BLaER1 treated with 17β-estradiol and CSF1 and Interleukin-3, amounts not matched to agents 10 nM and 100 nM (cell line): ENCODE results near the gene RAI14.
"Not testable (repeated sequence)": the region's sequence is repeated elsewhere in the genome, so short reads cannot be mapped to it uniquely, and the experiment has no call there.

ENCODE experiments used
- H3K27ac ChIP-seq, 11 experiments: shearing (Covaris generic); formaldehyde crosslinking; 2 replicates each; pipeline ENCODE4 v1.8.1; 2022
- H3K27me3 ChIP-seq, 11 experiments: shearing (Covaris generic); formaldehyde crosslinking; 2 replicates each; pipeline ENCODE4 v1.8.1; 2022
- H3K36me3 ChIP-seq, 11 experiments: shearing (Covaris generic); formaldehyde crosslinking; 2 replicates each; pipeline ENCODE4 v1.8.1; 2022
- H3K4me1 ChIP-seq, 10 experiments: shearing (Covaris generic); formaldehyde crosslinking; 2 replicates each; pipeline ENCODE4 v1.8.1; 2022
- H3K4me2 ChIP-seq, 11 experiments: shearing (Covaris generic); formaldehyde crosslinking; 2 replicates each; pipeline ENCODE4 v1.8.1; 2022
- H3K4me3 ChIP-seq, 10 experiments: shearing (Covaris generic); formaldehyde crosslinking; 2 replicates each; pipeline ENCODE4 v1.8.1; 2022
- H3K9ac ChIP-seq, 11 experiments: shearing (Covaris generic); formaldehyde crosslinking; 2 replicates each; pipeline ENCODE4 v1.8.1; 2022
- H3K9me3 ChIP-seq, 11 experiments: shearing (Covaris generic); formaldehyde crosslinking; replicated peaks in 1 of 11; 2 replicates each; pipeline ENCODE4 v1.8.1; 2022
- H4K20me1 ChIP-seq, 11 experiments: shearing (Covaris generic); formaldehyde crosslinking; 2 replicates each; pipeline ENCODE4 v1.8.1; 2022
- Cebpa-rat ChIP-seq, 11 experiments: shearing (Covaris generic); IDR thresholded peaks; 2 replicates each; pipeline ENCODE4 v1.8.1; 2022

The RAI14 gene

DNA sequence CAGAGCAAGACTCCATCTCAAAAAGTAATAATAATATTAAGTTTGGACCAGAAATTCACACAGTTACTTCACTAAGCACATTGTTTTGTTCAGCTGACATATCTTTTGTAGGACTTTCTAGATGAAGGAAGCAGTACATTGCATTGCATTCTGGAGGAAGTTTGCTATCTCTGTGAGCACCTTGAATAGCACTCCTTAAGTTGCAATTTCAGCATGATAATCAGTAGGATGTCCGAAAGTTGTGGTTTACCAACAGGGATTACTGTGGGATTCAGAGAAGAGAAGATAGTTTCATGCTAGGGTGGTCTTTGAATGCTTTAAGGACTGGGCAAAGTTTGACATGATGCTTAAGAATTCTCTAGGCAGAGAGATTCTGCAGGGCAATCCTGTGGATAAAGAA lies 164.5 kb downstream of the RAI14 start:
- no peaks in the 10 kb centered on the region for H3K27me3 ChIP-seq
- TF ChIP-seq Cebpa-rat (IDR thresholded peaks at IDR 0.05) = no peak
- 0 out of 22 replicates have a peak, but pooled peaks cover 0 to 7% (median 0%) of the 10 kb centered on the region in 11 experiments for H3K9me3 ChIP-seq
- H3K4me3 ChIP-seq = no peak overlapping the region
- H3K4me2 ChIP-seq = no peak overlapping the region
- no peak overlapping the region for H3K27ac ChIP-seq
- H3K36me3 ChIP-seq = peaks cover 34 to 88% (median 56%) of the 10 kb centered on the region in 11 experiments
- H3K4me1 ChIP-seq = no peaks in the 10 kb centered on the region
- H3K9ac ChIP-seq = no peak overlapping the region
- no peaks in the 10 kb centered on the region for H4K20me1 ChIP-seq

DNA sequence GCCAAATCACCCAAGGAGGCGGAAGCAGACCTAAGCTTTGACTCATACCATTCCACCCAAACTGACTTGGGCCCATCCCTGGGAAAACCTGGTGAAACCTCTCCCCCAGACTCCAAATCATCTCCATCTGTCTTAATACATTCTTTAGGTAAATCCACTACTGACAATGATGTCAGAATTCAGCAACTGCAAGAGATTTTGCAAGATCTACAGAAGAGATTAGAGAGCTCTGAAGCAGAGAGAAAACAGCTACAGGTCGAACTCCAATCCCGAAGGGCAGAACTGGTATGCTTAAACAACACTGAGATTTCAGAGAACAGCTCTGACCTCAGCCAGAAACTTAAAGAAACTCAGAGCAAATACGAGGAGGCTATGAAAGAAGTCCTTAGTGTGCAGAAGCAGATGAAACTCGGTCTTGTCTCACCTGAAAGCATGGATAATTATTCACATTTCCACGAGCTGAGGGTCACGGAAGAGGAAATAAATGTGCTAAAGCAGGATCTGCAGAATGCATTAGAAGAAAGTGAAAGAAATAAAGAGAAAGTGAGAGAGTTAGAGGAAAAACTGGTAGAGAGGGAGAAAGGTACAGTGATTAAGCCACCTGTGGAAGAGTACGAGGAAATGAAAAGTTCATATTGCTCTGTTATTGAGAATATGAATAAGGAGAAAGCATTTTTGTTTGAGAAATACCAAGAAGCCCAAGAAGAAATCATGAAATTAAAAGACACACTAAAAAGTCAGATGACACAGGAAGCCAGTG lies 167.0 kb downstream of the RAI14 start:
- no peaks in the 10 kb centered on the region for H4K20me1 ChIP-seq
- H3K9ac ChIP-seq = no peak overlapping the region
- H3K36me3 ChIP-seq = peaks cover 53 to 94% (median 78%) of the 10 kb centered on the region in 11 experiments
- H3K4me2 ChIP-seq = no peak overlapping the region
- 0 out of 22 replicates have a peak, but pooled peaks cover 0 to 7% (median 0%) of the 10 kb centered on the region in 11 experiments for H3K9me3 ChIP-seq
- no peaks in the 10 kb centered on the region for H3K27me3 ChIP-seq
- no peak for TF ChIP-seq Cebpa-rat (IDR thresholded peaks at IDR 0.05)
- no peak overlapping the region for H3K27ac ChIP-seq
- H3K4me1 ChIP-seq = no peaks in the 10 kb centered on the region
- no peak overlapping the region for H3K4me3 ChIP-seq

DNA sequence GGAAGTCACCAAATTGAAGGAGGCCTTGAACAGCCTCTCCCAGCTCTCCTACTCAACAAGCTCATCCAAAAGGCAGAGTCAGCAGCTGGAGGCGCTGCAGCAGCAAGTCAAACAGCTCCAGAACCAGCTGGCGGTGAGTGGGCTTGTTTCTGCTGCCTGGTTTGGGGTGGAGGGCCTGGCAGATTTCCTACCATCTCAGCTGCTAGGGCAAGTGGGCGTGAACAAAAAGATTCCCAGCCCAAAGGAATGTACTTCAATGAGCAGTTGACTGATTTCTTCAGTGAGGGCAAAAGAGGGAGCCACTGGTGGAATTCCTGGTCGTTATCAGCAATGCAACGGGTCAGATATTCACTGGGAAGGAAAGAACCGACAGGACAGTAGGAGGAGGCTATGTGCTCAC lies 170.2 kb downstream of the RAI14 start:
- no peak overlapping the region for H3K27ac ChIP-seq
- H3K36me3 ChIP-seq = peaks cover 72 to 94% (median 81%) of the 10 kb centered on the region in 11 experiments
- 0 out of 22 replicates have a peak, but pooled peaks cover 0 to 7% (median 0%) of the 10 kb centered on the region in 11 experiments for H3K9me3 ChIP-seq
- H3K4me3 ChIP-seq = no peak overlapping the region
- H3K4me1 ChIP-seq = no peaks in the 10 kb centered on the region
- no peaks in the 10 kb centered on the region for H3K27me3 ChIP-seq
- H3K4me2 ChIP-seq = no peak overlapping the region
- no peak overlapping the region for H3K9ac ChIP-seq
- TF ChIP-seq Cebpa-rat (IDR thresholded peaks at IDR 0.05) = no peak
- H4K20me1 ChIP-seq = no peaks in the 10 kb centered on the region

DNA sequence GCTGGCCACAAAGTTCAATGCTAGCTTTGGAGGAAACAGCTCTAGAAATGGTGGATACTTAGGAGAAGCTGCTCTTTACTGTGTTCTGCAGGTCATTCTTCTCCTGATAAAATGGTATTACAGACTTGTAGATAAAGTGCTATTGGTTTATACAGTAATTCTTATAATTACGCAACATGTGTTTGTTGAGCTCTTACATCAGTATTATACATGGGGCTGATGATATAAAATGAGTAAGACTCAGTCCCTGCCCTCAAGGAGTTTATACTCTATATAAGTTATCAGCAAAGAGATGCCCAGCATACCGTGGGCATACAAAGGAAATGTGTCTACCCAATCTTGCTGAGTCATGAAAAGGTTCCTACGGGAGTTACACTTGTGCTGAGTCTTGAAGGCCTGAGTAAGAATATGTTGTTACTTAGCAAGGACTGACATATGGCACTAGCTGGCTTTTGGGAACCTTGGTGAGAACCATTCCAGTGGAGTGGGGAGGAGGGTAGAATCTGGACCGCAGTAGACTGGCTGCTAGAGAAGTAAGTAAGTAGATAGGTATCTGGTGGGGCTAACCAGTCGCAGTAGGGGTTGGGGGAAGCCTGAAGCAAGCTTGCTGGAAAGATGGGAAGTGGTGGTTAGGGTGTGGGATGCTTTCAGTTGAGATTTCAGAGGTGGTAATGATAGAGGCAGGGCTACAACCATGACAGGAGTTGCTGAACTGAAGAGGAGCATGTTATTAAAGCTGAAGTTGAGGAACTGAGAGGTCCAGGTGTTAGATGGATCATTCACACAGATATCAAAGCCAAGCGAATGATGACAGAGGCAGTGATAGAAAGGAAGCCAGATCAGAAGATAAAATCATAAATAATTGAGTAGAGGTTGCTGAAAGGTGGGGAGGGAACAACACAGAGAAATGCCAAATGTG lies 171.7 kb downstream of the RAI14 start:
- Histone ChIP-seq H3K36me3 (peaks cover 68 to 98% (median 87%) of the 10 kb centered on the region in 11 experiments), H3K9ac (no peak overlapping the region), H3K9me3 (0 out of 22 replicates have a peak, but pooled peaks cover 0 to 7% (median 0%) of the 10 kb centered on the region in 11 experiments), H3K4me1 (no peaks in the 10 kb centered on the region), H4K20me1 (no peaks in the 10 kb centered on the region), H3K4me3 (no peak overlapping the region), H3K27ac (no peak overlapping the region), H3K4me2 (no peak overlapping the region), H3K27me3 (no peaks in the 10 kb centered on the region)
- TF ChIP-seq Cebpa-rat (IDR thresholded peaks at IDR 0.05) = peak in 5 of 11 experiments; percentile 17 to 66 (median 44); a peak in 5 of 22 replicates

DNA sequence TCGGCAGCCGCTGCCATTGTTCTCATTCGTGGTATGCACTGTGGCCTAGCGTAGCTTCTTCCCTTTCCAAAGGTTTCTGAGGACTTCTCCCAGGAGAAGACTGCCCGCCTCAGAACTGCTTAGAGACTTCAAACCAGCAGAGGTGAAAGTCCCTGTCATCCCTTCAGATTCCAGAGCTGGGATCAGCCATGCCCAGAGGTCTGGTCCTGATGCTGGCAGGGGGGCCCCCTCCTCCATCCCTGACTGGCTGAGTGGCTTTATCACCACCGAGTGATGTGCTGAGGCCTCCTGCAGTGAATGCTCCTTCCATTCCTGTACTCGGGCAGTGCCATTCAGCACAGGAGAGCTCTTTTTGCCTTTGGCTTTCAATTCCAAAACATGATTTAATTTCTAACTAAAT lies 174.7 kb downstream of the RAI14 start:
- not testable (repeated sequence) for H3K9me3 ChIP-seq, H3K9ac ChIP-seq, H4K20me1 ChIP-seq, H3K4me3 ChIP-seq, H3K4me2 ChIP-seq, H3K4me1 ChIP-seq, H3K27ac ChIP-seq, H3K27me3 ChIP-seq
- H3K36me3 ChIP-seq = peaks cover 39 to 77% (median 63%) of the 10 kb centered on the region in 11 experiments

DNA sequence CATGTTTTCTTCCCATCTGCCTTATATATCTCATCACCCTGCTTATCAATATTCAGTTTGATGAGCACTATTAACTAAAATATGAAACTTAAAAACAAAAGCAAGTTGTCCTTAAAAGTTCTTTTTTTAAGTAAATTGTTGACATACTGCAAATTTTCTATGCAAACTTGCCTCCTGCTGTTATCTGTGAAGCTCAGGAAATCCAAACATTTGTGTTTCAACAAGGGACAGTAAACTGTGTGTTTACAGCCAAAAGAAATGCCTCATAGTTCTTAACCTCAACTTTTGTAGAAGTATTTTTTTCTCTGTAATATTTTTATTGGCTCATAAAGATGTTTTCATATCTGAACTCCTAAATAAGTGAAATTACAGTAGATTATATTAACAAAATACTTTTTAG lies 175.2 kb downstream of the RAI14 start:
- H3K27ac ChIP-seq = no peak overlapping the region
- no peak overlapping the region for H3K4me3 ChIP-seq
- peaks cover 36 to 72% (median 59%) of the 10 kb centered on the region in 11 experiments for H3K36me3 ChIP-seq

DNA sequence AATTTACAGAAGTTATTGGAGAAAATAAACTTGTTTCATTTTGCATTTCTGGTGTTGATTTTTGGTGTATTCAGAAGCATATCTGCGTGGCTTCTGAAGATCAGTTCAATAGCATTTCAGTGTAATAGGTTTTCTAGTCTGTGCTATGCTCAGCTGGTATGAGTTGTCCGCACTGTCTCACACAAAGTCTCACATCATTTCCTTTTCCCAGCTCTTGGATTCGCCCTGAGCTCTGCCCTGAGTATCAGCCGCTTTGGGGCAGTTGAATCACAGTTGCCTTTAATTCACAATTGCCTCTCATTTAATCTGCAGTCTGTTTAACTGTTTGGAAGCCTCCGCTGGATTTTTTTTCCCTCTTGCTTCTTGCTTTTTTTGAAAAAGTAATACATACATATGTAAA lies 176.4 kb downstream of the RAI14 start:
- TF ChIP-seq Cebpa-rat (IDR thresholded peaks at IDR 0.05) = no peak

More for the DNA sequence above, 175.2 kb downstream of the RAI14 start:
- Histone ChIP-seq H4K20me1 (no peaks in the 10 kb centered on the region), H3K9ac (no peak overlapping the region), H3K27me3 (no peaks in the 10 kb centered on the region), H3K4me1 (no peaks in the 10 kb centered on the region), H3K9me3 (no peaks in the 10 kb centered on the region), H3K4me2 (no peak overlapping the region)
- no peak for TF ChIP-seq Cebpa-rat (IDR thresholded peaks at IDR 0.05)

DNA sequence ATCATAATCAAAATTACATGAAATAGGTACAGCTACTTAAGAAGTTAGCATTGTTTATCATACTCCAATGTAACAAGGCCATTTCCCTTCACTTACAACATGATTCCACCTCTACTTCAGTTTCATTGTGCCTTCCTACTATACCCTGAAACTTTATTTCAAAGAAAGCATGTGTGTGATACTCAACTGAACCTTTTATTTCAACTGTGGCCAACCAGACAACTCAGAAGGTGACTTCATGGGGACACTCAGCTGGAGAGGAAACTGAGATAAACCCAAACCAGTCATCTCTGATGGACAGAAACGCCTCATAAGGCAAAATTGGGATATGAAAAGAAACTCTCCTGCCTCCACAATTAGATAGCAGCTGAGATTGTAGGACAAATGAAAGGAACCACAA lies 177.0 kb downstream of the RAI14 start:
- Histone ChIP-seq H3K4me3 (no peak overlapping the region), H3K4me1 (no peaks in the 10 kb centered on the region), H4K20me1 (no peaks in the 10 kb centered on the region), H3K9me3 (no peaks in the 10 kb centered on the region), H3K9ac (no peak overlapping the region), H3K27me3 (no peaks in the 10 kb centered on the region), H3K4me2 (no peak overlapping the region), H3K27ac (no peak overlapping the region), H3K36me3 (peaks cover 20 to 54% (median 41%) of the 10 kb centered on the region in 11 experiments)
- TF ChIP-seq Cebpa-rat (IDR thresholded peaks at IDR 0.05) = no peak

More for the DNA sequence above, 176.4 kb downstream of the RAI14 start:
- H3K9me3 ChIP-seq = no peaks in the 10 kb centered on the region
- no peak overlapping the region for H3K4me3 ChIP-seq
- H3K4me2 ChIP-seq = no peak overlapping the region
- no peak overlapping the region for H3K9ac ChIP-seq
- no peak overlapping the region for H3K27ac ChIP-seq
- H3K36me3 ChIP-seq = peaks cover 24 to 60% (median 46%) of the 10 kb centered on the region in 11 experiments
- no peaks in the 10 kb centered on the region for H3K27me3 ChIP-seq
- H3K4me1 ChIP-seq = no peaks in the 10 kb centered on the region
- H4K20me1 ChIP-seq = no peaks in the 10 kb centered on the region
